ENCODE measurements around the gene SEMA5A. TPM values are rescaled to one million over a fixed set of nuclear protein-coding genes. Genes with fewer than 3 reads are reported as not detected.

SEMA5A gene
- total RNA-seq, 6 experiments from 2014 or later = 3.1 to 12.6 (median 5.7) TPM

DNA sequence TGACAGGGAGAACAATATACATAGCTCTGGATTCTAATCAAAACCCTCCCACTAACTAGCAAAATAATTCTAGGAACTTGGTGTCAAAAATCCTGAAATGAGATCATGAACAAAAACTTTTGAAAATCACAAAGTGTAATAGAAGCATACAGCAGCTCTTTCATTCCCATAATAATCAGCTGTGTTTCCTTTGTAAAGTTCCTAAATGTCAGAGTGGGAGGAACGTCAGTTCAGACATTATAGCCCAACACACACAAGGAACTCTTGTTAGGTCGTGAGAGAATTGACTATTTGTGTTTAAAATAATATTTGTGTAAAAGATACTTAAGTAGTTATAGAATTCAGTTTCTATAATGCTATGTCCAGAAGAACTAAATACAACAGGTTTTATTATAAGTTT lies 312.8 kb downstream of the SEMA5A start:
- Histone ChIP-seq H3K4me3 (no peak overlapping the region), H3K36me3 (no peaks in the 10 kb centered on the region), H3K27me3 (no peaks in the 10 kb centered on the region), H3K27ac (no peak overlapping the region), H3K9me3 (no peaks in the 10 kb centered on the region), H3K4me1 (no peaks in the 10 kb centered on the region)
- no peak for DNase-seq
- intact Hi-C loops (cut with DNase I) = no loop called here
- WGBS (ENCODE audit: insufficient coverage, low coverage, low lambda C conversion rate, missing lambda C conversion rate) = 58% methylated on average over 2 of the region's 2 CpGs
- TF ChIP-seq, protein P1, sequence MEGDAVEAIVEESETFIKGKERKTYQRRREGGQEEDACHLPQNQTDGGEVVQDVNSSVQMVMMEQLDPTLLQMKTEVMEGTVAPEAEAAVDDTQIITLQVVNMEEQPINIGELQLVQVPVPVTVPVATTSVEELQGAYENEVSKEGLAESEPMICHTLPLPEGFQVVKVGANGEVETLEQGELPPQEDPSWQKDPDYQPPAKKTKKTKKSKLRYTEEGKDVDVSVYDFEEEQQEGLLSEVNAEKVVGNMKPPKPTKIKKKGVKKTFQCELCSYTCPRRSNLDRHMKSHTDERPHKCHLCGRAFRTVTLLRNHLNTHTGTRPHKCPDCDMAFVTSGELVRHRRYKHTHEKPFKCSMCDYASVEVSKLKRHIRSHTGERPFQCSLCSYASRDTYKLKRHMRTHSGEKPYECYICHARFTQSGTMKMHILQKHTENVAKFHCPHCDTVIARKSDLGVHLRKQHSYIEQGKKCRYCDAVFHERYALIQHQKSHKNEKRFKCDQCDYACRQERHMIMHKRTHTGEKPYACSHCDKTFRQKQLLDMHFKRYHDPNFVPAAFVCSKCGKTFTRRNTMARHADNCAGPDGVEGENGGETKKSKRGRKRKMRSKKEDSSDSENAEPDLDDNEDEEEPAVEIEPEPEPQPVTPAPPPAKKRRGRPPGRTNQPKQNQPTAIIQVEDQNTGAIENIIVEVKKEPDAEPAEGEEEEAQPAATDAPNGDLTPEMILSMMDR (IDR thresholded peaks at IDR 0.05) = no peak
- TF ChIP-seq POLR2A (IDR thresholded peaks at IDR 0.05) = no peak
- no peak for ATAC-seq

DNA sequence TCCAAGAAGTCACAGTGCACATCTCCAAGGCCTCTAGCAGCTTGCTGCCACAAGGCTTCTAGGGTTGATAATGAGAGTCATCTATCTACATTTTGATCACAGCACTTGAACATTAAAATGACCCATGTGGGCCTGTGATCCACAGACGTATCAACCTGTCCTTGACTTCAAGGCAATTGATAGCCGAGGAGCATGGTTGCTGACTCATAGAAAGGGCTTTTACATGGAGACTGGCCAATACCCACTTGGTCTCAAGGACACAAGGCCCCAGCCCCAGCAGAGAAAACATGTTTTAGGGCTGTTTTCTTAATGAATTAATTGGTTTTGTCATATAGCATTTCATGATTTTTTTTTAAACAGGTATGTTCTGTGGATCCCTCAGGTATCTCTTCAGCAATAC lies 314.0 kb downstream of the SEMA5A start:
- Histone ChIP-seq H3K27me3 (no peaks in the 10 kb centered on the region), H3K36me3 (no peaks in the 10 kb centered on the region), H3K4me1 (no peaks in the 10 kb centered on the region), H3K27ac (no peak overlapping the region), H3K4me3 (no peak overlapping the region), H3K9me3 (no peaks in the 10 kb centered on the region)
- no peak for TF ChIP-seq POLR2A (IDR thresholded peaks at IDR 0.05)
- TF ChIP-seq, protein P1 (IDR thresholded peaks at IDR 0.05) = no peak
- DNase-seq (no peak), ATAC-seq (no peak)
- 70% methylated on average over 2 of the region's 2 CpGs for WGBS (ENCODE audit: insufficient coverage, low coverage, low lambda C conversion rate, missing lambda C conversion rate)
- intact Hi-C loops (cut with DNase I) = no loop called here

DNA sequence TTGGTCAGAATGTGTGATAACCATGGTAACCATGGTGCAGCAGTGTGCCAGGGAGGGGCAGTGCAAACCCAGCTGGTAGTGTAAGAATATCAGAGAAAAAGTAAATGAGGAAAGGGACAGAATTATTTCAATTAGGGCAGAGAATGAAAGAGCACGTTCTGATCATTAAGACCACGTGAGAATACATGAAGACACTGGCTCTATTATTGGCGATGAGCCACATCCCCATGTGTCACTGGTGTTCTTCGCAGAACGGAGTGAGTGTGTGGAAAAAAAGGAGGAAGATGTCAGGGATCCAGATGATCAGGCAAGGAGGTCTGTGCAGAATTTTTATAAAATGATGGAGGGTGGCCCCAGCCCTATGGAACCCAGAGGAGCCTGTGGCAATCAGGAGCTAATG lies 315.5 kb downstream of the SEMA5A start:
- intact Hi-C loops (cut with DNase I) = no loop called here
- TF ChIP-seq, protein P1 (IDR thresholded peaks at IDR 0.05) = no peak
- H3K27ac ChIP-seq = no peak overlapping the region
- no peaks in the 10 kb centered on the region for H3K9me3 ChIP-seq
- no peak overlapping the region for H3K4me3 ChIP-seq
- 77% methylated on average over 5 of the region's 5 CpGs for WGBS (ENCODE audit: insufficient coverage, low coverage, low lambda C conversion rate, missing lambda C conversion rate)
- no peaks in the 10 kb centered on the region for H3K36me3 ChIP-seq
- ATAC-seq = no peak
- DNase-seq = no peak
- no peaks in the 10 kb centered on the region for H3K27me3 ChIP-seq
- no peaks in the 10 kb centered on the region for H3K4me1 ChIP-seq

DNA sequence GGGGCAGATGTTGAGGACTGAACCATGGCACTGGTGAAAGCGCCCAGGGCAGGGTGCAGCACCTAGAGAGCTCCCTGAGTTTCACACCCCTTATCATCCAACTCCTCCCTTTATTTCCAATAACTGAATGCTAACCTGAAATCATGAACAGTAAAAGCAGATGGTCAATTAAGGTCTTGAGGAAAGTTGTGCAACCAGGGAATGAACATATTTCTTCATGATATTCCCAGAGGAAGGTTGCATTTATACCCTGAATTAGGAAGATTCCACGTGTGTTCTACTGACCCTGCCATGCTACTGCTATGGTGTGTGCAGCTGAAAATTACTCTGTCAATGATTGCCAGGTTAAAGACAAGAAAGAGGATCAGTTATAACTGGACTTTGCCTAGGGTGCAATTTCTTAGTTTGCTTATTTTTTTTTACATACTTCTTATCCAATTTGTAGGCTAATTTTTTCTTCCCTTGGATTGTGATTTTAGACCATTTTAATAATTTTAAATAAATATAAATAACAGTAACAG lies 319.8 kb downstream of the SEMA5A start:
- Histone ChIP-seq H3K36me3 (no peaks in the 10 kb centered on the region), H3K4me1 (no peaks in the 10 kb centered on the region), H3K9me3 (no peaks in the 10 kb centered on the region), H3K27ac (no peak overlapping the region), H3K4me3 (no peak overlapping the region), H3K27me3 (no peaks in the 10 kb centered on the region)
- 55% methylated on average over 2 of the region's 2 CpGs for WGBS (ENCODE audit: insufficient coverage, low coverage, low lambda C conversion rate, missing lambda C conversion rate)
- DNase-seq (no peak), ATAC-seq (no peak)
- TF ChIP-seq, protein P1 (IDR thresholded peaks at IDR 0.05) = no peak
- TF ChIP-seq POLR2A (IDR thresholded peaks at IDR 0.05) = no peak
- intact Hi-C loops (cut with DNase I) = no loop called here
